ENCODE data around the gene PPP1R9A.

PPP1R9A gene

GRCh38 chr7:95011995-95012394 lies 104.6 kb downstream of the PPP1R9A start:
- no peak overlapping the region for H2AFZ ChIP-seq
- no peaks in the 10 kb centered on the region for H3K9me3 ChIP-seq (ENCODE audit: control insufficient read depth, low read length)
- no peaks in the 10 kb centered on the region for H3K27me3 ChIP-seq (ENCODE audit: control insufficient read depth, insufficient read depth, low read length)
- no peak for TF ChIP-seq CTCF (IDR thresholded peaks at IDR 0.05)
- H3K79me2 ChIP-seq, result peaks cover 2% of the 10 kb centered on the region
- no peak overlapping the region for H3K27ac ChIP-seq
- no peaks in the 10 kb centered on the region for H3K4me1 ChIP-seq
- H3K4me3 ChIP-seq (ENCODE audit: low read depth, low read length), result no peak overlapping the region
- H3K36me3 ChIP-seq (ENCODE audit: control insufficient read depth, insufficient read depth, low read length), result no peaks in the 10 kb centered on the region
- H3K4me2 ChIP-seq (ENCODE audit: low read length), result no peak overlapping the region
- H3K9ac ChIP-seq, result no peak overlapping the region

DNA sequence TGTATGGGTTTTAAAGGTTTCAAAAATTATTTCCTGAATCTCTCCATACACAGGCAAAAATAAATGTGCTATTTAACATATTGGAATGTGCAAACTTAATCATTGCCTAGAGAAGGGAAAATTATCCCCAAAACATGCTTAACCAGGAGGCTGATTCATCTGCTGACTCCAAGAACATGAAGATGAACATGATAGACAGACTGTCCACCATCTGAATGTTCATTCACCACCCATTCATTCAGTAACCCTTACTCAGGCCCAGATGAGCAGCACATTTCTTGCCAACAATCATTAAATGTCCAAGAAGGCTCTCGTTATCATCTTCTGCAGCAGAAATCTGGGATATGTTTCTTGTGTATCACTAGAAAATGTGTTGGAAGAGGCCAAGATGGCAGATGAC lies 110.6 kb downstream of the PPP1R9A start:
- no peaks in the 10 kb centered on the region for H3K27me3 ChIP-seq (ENCODE audit: control insufficient read depth, insufficient read depth, low read length)
- no peak overlapping the region for H3K9ac ChIP-seq
- no peak overlapping the region for H3K4me3 ChIP-seq (ENCODE audit: low read depth, low read length)
- no peak overlapping the region for H3K27ac ChIP-seq
- no peaks in the 10 kb centered on the region for H3K36me3 ChIP-seq (ENCODE audit: control insufficient read depth, insufficient read depth, low read length)
- H3K9me3 ChIP-seq (ENCODE audit: control insufficient read depth, low read length), result no peaks in the 10 kb centered on the region
- H3K79me2 ChIP-seq, result peaks cover 8% of the 10 kb centered on the region
- H3K4me2 ChIP-seq (ENCODE audit: low read length), result no peak overlapping the region
- no peak overlapping the region for H2AFZ ChIP-seq
- TF ChIP-seq CTCF (IDR thresholded peaks at IDR 0.05), result no peak
- H3K4me1 ChIP-seq, result no peaks in the 10 kb centered on the region

DNA sequence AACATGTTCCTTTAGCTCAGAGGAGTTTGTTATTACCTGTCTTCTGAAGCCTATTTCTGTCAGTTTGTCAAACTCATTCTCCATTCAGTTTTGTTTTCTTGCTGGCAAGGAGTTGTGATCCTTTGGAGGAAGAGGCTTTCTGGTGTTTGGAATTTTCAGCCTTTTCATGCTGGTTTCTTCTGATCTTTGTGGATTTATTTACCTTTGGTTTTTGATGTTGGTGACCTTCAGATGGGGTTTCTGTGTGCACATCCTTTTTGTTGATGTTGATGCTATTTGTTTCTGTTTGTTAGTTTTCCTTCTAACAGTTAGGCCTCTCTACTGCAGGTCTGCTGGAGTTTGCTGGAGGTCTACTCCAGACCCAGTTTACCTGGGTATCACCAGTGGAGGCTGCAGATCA lies 118.6 kb downstream of the PPP1R9A start:
- H3K9me3 ChIP-seq (ENCODE audit: control insufficient read depth, low read length), result no peaks in the 10 kb centered on the region
- TF ChIP-seq CTCF (IDR thresholded peaks at IDR 0.05), result no peak
- no peak overlapping the region for H3K9ac ChIP-seq
- H3K27me3 ChIP-seq (ENCODE audit: control insufficient read depth, insufficient read depth, low read length), result no peaks in the 10 kb centered on the region
- H3K36me3 ChIP-seq (ENCODE audit: control insufficient read depth, insufficient read depth, low read length), result no peaks in the 10 kb centered on the region
- peaks cover 4% of the 10 kb centered on the region for H3K79me2 ChIP-seq
- H3K4me2 ChIP-seq (ENCODE audit: low read length), result no peak overlapping the region
- no peak overlapping the region for H2AFZ ChIP-seq
- H3K27ac ChIP-seq, result no peak overlapping the region
- no peak overlapping the region for H3K4me3 ChIP-seq (ENCODE audit: low read depth, low read length)
- no peaks in the 10 kb centered on the region for H3K4me1 ChIP-seq

DNA sequence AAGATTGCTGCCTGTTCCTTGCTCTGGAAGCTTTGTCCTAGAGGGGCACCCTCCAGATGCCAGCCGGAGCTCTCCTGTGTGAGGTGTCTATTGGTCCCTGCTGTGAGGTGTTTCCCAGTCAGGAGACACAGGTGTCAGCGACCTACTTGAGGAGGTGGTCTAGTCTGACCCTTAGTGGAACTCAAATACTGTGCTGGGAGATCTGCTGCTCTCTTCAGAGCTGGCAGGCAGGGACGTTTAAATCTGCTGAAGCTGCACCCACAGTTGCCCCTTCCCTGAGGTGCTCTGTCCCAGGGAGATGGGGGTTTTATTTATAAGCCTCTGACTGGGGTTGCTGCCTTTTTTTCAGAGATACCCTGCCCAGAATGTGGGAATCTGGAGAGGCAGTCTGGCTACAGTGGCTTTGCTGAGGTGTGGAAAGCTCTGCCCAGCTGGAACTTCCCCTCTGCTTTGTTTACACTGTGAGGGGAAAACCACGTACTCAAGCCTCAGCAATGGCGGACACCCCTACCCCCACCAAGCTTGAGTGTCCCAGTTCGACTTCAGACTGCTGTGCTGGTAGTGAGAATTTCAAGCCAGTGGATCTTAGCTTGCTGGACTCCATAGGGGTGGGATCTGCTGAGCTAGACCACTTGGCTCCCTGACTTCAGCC lies 119.2 kb downstream of the PPP1R9A start:
- Histone ChIP-seq H3K4me1 (no peaks in the 10 kb centered on the region), H3K4me2 (ENCODE audit: low read length) (no peak overlapping the region), H2AFZ (no peak overlapping the region), H3K9ac (no peak overlapping the region), H3K9me3 (ENCODE audit: control insufficient read depth, low read length) (no peaks in the 10 kb centered on the region), H3K27ac (no peak overlapping the region), H3K36me3 (ENCODE audit: control insufficient read depth, insufficient read depth, low read length) (no peaks in the 10 kb centered on the region), H3K79me2 (peaks cover 4% of the 10 kb centered on the region), H3K4me3 (ENCODE audit: low read depth, low read length) (no peak overlapping the region), H3K27me3 (ENCODE audit: control insufficient read depth, insufficient read depth, low read length) (no peaks in the 10 kb centered on the region)
- no peak for TF ChIP-seq CTCF (IDR thresholded peaks at IDR 0.05)

- Histone ChIP-seq H2AFZ (no peak overlapping the region), H3K4me3 (ENCODE audit: low read depth, low read length) (no peak overlapping the region), H3K4me2 (ENCODE audit: low read length) (no peak overlapping the region), H3K27me3 (ENCODE audit: control insufficient read depth, insufficient read depth, low read length) (no peaks in the 10 kb centered on the region), H3K4me1 (peaks cover 3% of the 10 kb centered on the region), H3K36me3 (ENCODE audit: control insufficient read depth, insufficient read depth, low read length) (no peaks in the 10 kb centered on the region), H3K9me3 (ENCODE audit: control insufficient read depth, low read length) (no peaks in the 10 kb centered on the region), H3K27ac (no peak overlapping the region), H3K79me2 (peaks cover 4% of the 10 kb centered on the region), H3K9ac (no peak overlapping the region)
- no peak for TF ChIP-seq CTCF (IDR thresholded peaks at IDR 0.05)
Measured at GRCh38 chr7:95027234-95027872, 120.0 kb downstream of the PPP1R9A start.

All from parathyroid adenoma (tissue), 2 donors.